Bronchial epithelial cell (primary cell): ENCODE measurements around the gene EML1. TPM values are rescaled to one million over a fixed set of nuclear protein-coding genes. Genes with fewer than 3 reads are reported as not detected.

Source experiments
- DNase-seq: peaks from one replicate; pipeline ENCODE4 v3.0.0-alpha.2; 2010; ENCODE audit warnings: low read depth
- FAIRE-seq: peaks from 2 replicates; lab custom pipeline; 2011; peaks lifted over from hg19 to GRCh38; lab: Jason Lieb, UNC
- H3K27me3 ChIP-seq: 2 replicates; pipeline ENCODE4 v1.5.1; 2011; ENCODE audit warnings: low read length; ENCODE audit not compliant: control insufficient read depth, insufficient read depth
- H3K36me3 ChIP-seq: 2 replicates; pipeline ENCODE4 v1.5.1; 2011; ENCODE audit warnings: low read length; ENCODE audit not compliant: control insufficient read depth, insufficient read depth
- H3K4me3 ChIP-seq: 2 replicates; pipeline ENCODE4 v1.5.1; 2011; ENCODE audit warnings: mild to moderate bottlenecking, low read depth, low read length, control low read depth
- total RNA-seq: library from RNA; depleted of rRNA; stranded (reverse); fragments of >200 nt; gene quantifications from 2 replicates; pipeline ENCODE4 v1.2.1, GENCODE V29; 2014
- TF ChIP-seq, protein P1 (sequence below): IDR thresholded peaks from 2 replicates; pipeline ENCODE4 v1.5.1; 2011; ENCODE audit warnings: mild to moderate bottlenecking, moderate library complexity, low read length, control low read depth, inconsistent platforms; ENCODE audit not compliant: insufficient read depth, severe bottlenecking

Gene EML1
- total RNA-seq, 1 donor from 2014 or later = 1.8 TPM

DNA sequence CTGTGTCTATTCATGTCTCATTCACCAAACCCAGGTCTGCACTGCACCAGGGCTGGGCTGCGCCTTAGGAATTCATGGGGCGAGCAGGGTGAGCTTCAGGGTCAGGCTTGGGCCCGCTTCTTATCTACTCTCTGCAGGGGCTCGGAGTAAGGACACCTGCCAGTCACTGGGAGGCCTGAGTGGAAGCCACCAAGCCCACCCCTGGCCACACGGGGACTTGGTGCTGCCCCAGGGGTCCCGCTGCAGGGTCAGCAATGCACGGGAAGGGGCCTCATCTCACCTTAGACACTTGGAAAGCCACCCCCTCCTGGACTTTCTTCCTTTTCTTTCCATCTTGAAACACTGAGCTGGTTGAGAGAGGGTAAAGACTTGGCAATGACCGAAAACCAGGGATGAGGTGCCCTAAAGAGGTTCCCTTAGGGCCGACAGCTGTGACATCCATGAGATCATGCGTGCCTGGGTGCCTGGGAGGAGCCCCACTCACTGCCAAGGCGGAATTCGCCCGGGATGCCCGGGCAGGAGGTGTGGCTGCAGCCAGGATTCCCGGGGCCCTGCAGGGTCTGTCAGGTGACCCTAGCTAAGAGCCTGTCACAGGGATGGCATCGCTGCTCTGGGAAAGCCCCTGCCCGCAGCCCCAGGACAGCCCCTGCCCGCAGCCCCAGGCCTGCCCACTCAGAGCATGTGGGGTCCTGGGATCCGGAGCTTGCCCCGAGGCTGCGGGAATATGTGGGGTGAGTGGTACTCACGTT is 45.5 kb upstream of the EML1 start:
- Histone ChIP-seq H3K36me3 (no peaks in the 10 kb centered on the region), H3K4me3 (no peak overlapping the region), H3K27me3 (peaks cover 6% of the 10 kb centered on the region)
- no peak for FAIRE-seq
- TF ChIP-seq, protein P1, sequence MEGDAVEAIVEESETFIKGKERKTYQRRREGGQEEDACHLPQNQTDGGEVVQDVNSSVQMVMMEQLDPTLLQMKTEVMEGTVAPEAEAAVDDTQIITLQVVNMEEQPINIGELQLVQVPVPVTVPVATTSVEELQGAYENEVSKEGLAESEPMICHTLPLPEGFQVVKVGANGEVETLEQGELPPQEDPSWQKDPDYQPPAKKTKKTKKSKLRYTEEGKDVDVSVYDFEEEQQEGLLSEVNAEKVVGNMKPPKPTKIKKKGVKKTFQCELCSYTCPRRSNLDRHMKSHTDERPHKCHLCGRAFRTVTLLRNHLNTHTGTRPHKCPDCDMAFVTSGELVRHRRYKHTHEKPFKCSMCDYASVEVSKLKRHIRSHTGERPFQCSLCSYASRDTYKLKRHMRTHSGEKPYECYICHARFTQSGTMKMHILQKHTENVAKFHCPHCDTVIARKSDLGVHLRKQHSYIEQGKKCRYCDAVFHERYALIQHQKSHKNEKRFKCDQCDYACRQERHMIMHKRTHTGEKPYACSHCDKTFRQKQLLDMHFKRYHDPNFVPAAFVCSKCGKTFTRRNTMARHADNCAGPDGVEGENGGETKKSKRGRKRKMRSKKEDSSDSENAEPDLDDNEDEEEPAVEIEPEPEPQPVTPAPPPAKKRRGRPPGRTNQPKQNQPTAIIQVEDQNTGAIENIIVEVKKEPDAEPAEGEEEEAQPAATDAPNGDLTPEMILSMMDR = no peak
- DNase-seq = no peak

DNA sequence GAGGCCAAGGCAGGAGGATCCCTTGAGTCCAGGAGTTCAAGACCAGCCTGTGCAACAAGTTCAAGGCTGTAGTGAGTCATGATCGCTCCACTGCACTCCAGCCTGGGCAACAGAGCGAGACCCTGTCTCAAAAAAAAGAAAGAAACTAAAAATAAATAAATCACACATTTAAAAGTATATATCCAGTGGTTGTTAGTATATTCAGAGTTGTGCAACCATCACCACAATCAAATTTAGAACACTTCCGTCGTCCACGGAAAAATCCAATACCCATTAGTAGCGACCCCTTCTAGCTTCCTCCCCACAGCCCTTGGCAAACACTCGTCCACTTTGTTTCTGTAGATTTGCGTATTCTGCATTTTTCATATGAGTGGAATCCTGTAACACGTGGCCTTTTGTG is 44.7 kb upstream of the EML1 start:
- TF ChIP-seq, protein P1 = no peak
- H3K27me3 ChIP-seq = peaks cover 5% of the 10 kb centered on the region
- H3K4me3 ChIP-seq = no peak overlapping the region
- DNase-seq (no peak), FAIRE-seq (no peak)
- no peaks in the 10 kb centered on the region for H3K36me3 ChIP-seq

GRCh38 chr14:99749142-99749541 is 44.1 kb upstream of the EML1 start:
- no peak overlapping the region for H3K4me3 ChIP-seq
- DNase-seq (no peak), FAIRE-seq (no peak)
- TF ChIP-seq, protein P1 = peak; percentile 7
- H3K27me3 ChIP-seq = peaks cover 5% of the 10 kb centered on the region
- H3K36me3 ChIP-seq = no peaks in the 10 kb centered on the region

DNA sequence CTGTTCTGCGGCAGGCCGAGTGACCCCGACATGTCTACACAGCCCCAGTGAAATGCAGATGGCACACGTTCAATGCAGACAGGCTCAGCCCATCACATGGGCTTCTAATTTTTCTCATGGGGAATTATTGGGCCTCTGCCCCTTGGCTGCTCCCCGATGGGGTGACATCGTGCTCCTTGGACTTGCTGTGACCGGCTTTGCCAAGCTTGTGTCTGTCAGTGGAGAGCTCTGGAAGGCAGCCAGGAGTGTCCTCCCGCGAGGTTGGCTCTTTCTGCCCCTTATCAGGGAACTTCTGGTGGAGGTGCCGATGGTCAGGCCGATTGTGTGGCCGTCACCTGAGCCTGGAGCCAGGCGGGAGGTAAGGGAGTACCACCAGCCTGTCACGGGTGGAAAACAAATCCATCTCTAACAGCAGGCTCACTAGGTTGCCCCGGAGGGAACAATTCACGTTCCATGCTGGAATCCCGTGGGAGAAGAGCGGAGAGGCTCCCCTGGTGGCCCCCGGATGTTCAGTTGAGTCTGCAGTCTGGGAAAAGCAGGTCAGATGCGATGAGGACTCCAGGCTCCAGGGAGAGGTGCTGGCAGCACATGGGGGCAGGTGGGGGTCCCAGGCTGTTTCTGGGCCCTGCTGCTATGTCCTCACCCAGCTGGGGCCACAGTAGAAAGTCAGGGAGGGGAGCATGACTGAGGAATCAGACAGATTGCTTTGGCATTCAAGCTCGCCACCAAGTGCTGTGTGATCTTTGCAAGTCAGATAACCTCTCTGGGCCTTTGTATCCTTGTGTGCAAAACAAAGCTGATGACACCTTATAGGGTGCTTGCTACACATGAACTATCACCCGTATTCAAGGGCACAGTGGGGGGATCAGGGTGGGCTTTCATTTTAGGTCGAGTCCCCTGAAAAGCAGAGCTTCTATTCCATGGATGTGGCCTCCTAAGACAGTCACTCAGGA is 43.2 kb upstream of the EML1 start:
- Histone ChIP-seq H3K36me3 (no peaks in the 10 kb centered on the region), H3K4me3 (no peak overlapping the region), H3K27me3 (peaks cover 5% of the 10 kb centered on the region)
- TF ChIP-seq, protein P1 = no peak
- FAIRE-seq (no peak), DNase-seq (no peak)

DNA sequence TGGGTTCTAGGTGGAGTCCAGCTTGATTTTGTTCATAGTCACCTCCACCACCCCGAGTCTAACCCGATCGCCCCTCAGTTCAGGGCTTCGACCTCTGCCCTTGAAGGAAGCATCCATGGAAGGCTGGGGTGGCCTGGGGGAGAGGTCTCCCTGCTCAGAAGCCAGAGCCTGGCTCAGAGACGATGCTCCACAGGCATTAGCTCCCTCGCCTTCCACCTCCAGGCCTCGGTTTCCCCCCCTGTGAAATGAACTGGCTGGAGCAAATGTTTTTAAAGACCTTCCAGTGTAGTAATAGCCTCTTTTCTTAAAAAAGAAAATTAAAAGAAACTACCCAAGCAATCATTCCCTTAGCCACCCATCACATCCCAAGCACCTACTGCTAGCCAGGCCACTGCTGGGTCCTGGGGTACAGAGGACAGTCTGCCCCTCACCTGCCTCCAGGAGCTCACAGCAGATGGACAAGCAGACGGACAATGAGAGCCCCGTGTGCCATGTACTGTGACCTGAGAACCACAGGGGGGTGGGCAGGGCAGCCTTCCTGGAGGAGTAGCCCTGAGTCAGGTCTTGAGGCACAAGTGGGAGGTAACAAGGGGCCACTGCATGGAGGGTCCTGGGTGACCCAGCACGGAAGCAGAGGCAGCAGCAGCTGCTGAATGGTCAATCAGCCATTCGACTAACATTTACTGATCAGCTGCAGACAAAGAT is 42.3 kb upstream of the EML1 start:
- FAIRE-seq (no peak), DNase-seq (no peak)
- peaks cover 3% of the 10 kb centered on the region for H3K27me3 ChIP-seq

More for the DNA sequence above, 42.3 kb upstream of the EML1 start:
- Histone ChIP-seq H3K4me3 (no peak overlapping the region), H3K36me3 (no peaks in the 10 kb centered on the region)
- TF ChIP-seq, protein P1 = no peak
